Brain microvascular endothelial cell (primary cell): Measurements from ENCODE around the gene MUC15.
A peak's percentile ranks its signal among the peaks of the same experiment; 100 is the strongest.

Experiments
- DNase-seq: peaks from one replicate; pipeline ENCODE4 v3.0.0-alpha.2; 2020
- H3K27ac ChIP-seq: fragments of 250-450 bp; sonication (Bioruptor Pico); 2 replicates; pipeline ENCODE4 v1.5.1; 2020; ENCODE audit warnings: mild to moderate bottlenecking, moderate library complexity
- H3K27me3 ChIP-seq: fragments of 250-450 bp; sonication (Bioruptor Pico); replicated peaks from 2 replicates; pipeline ENCODE4 v1.5.1; 2020; ENCODE audit warnings: mild to moderate bottlenecking
- H3K36me3 ChIP-seq: fragments of 250-450 bp; sonication (Bioruptor Pico); replicated peaks from 2 replicates; pipeline ENCODE4 v1.5.1; 2020; ENCODE audit warnings: mild to moderate bottlenecking
- H3K4me3 ChIP-seq: 2 replicates; pipeline ENCODE4 v1.5.1; 2011; ENCODE audit warnings: low read depth, mild to moderate bottlenecking, control low read depth, low read length, moderate library complexity
- in situ Hi-C: cut with HindIII; loops from 2 replicates; pipeline ENCODE4 v1.10.0; 2017; ENCODE audit warnings: low sequenced_read_pairs, low pct_ligation_motif_present
- TF ChIP-seq, protein P1 (sequence below): IDR thresholded peaks from 2 replicates; pipeline ENCODE4 v1.5.1; 2011; ENCODE audit warnings: low read depth, mild to moderate bottlenecking, moderate library complexity, low read length, control low read depth, inconsistent platforms; ENCODE audit errors: missing control alignments

MUC15 gene

DNA sequence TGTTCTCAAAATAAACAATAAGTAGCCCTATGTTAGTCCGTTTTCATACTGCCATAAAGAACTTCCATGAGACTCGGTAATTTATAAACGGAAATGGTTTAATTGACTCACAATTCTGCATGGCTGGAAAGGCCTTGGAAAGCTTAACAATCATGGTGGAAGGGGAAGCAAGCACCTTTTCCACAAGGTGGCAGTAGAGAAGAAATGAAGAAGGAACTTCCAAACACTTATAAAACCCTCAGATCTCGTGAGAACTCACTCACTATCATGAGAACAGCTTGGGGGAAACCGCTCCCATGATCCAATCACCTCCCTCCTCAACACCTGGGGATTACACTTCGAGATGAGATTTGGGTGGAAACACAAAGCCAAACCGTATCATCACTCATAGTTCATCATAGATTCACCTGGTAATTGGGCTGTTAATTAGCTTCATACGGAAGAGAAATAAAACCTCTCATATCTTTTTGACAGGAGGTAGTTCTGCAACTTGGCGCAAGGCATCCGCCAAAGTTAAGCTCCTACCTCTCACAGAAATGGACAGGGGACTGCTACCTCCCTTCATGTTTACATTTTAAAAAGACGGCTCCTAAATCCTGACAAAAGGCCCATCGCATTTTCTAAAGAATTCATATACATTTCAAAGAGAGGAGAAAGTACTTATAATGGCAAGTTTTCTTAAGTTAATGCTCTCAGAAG lies 49.0 kb downstream of the MUC15 start:
- peak; percentile 7 for DNase-seq
- Histone ChIP-seq H3K36me3 (no peaks in the 10 kb centered on the region), H3K27me3 (no peaks in the 10 kb centered on the region), H3K27ac (no peak overlapping the region), H3K4me3 (no peak overlapping the region)
- in situ Hi-C loops = no loop called here
- TF ChIP-seq, protein P1, sequence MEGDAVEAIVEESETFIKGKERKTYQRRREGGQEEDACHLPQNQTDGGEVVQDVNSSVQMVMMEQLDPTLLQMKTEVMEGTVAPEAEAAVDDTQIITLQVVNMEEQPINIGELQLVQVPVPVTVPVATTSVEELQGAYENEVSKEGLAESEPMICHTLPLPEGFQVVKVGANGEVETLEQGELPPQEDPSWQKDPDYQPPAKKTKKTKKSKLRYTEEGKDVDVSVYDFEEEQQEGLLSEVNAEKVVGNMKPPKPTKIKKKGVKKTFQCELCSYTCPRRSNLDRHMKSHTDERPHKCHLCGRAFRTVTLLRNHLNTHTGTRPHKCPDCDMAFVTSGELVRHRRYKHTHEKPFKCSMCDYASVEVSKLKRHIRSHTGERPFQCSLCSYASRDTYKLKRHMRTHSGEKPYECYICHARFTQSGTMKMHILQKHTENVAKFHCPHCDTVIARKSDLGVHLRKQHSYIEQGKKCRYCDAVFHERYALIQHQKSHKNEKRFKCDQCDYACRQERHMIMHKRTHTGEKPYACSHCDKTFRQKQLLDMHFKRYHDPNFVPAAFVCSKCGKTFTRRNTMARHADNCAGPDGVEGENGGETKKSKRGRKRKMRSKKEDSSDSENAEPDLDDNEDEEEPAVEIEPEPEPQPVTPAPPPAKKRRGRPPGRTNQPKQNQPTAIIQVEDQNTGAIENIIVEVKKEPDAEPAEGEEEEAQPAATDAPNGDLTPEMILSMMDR = peak; percentile 62

DNA sequence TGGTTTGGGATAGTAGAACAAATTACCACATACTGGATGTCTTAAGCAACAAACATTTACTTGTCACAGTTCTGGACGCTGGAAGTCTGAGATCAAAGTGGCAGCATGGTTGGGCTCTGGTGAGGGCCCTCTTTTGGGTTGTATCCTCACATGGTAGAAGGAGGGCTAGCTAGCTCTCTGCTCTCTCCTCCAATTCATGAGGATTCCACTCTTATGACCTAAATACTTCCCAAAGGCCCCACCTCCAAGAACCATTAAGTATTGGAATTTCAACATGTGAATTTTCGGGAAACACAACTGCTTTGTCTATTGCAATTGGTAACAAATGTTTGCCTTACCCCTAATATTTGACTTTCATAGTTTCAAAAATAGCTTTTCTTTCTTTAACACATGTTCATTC lies 52.6 kb downstream of the MUC15 start:
- DNase-seq = no peak
- no peaks in the 10 kb centered on the region for H3K36me3 ChIP-seq
- TF ChIP-seq, protein P1 = no peak
- in situ Hi-C loops = no loop called here
- H3K27me3 ChIP-seq = no peaks in the 10 kb centered on the region
- H3K27ac ChIP-seq = no peak overlapping the region
- H3K4me3 ChIP-seq = no peak overlapping the region

DNA sequence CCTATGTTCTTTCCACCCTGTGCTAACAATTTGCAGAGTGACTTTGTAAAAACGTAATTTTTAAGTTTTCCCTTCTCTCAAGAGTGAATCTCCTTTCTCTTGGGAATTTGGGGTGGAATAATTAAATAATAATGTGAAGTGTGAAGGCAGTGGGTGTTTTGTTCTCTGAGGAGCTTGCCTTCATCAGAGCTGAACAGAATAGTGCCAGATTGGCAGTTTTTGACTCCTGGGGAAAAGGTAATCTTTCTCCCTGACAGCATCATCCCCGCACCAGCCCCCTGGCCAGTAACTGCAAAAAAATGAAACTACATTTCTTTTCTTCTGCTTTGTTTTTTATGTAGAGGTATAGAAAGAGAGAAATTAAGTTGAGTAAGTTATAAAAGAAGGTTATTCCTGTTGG lies 59.9 kb downstream of the MUC15 start:
- Histone ChIP-seq H3K27me3 (no peaks in the 10 kb centered on the region), H3K4me3 (no peak overlapping the region), H3K27ac (no peak overlapping the region), H3K36me3 (no peaks in the 10 kb centered on the region)
- DNase-seq = no peak
- in situ Hi-C loops = no loop called here
- TF ChIP-seq, protein P1 = no peak

DNA sequence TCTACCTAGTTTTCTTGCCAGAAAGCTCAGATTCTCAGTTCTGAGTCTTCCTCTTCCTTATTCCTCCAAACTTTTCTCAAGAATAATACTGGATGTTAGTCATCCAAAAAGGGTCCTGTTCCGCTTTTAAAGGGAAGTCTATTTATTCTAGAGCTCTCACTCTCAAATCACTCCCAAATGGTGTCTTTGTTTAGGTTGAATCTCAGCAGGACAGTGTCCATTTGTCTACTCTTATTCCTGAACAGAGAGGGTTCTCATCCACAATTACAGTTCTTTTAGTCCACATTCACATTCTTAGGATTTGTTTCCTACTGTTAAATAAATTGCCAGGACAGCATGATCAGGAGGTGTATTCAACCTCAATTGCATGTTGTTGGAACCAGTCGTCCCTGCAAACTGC lies 61.3 kb downstream of the MUC15 start:
- no peak overlapping the region for H3K4me3 ChIP-seq
- in situ Hi-C loops = no loop called here
- TF ChIP-seq, protein P1 = no peak
- H3K36me3 ChIP-seq = no peaks in the 10 kb centered on the region
- no peaks in the 10 kb centered on the region for H3K27me3 ChIP-seq
- H3K27ac ChIP-seq = no peak overlapping the region
- DNase-seq = no peak

DNA sequence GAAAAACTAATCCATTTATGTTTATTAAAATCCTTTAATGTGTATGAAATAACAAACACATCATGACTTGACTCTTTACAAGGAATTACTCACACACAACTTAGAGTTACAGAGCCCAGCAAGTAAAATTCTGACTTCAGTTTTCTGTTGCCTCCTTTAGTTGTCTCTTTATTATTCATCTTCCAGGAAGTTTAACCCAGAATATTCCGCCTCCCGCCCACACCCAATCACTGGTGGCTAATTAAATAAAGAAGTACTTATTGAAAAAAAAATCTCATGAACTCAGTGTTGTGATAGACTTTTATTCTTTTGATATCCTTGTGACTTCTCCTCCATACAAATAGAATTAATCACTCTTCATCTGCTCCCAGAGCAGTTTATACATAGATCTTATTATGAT lies 61.9 kb downstream of the MUC15 start:
- TF ChIP-seq, protein P1 = no peak
- Histone ChIP-seq H3K27me3 (no peaks in the 10 kb centered on the region), H3K27ac (no peak overlapping the region), H3K36me3 (no peaks in the 10 kb centered on the region), H3K4me3 (no peak overlapping the region)
- in situ Hi-C loops = no loop called here
- no peak for DNase-seq
